Smooth muscle cell of the brain vasculature (primary cell): ENCODE results near the gene PRR18.
A peak's percentile ranks its signal among the peaks of the same experiment; 100 is the strongest.

ENCODE experiments used
- DNase-seq: peaks from one replicate; pipeline ENCODE4 v3.0.0-alpha.2; 2012; ENCODE audit warnings: low read depth, low spot score

PRR18 gene

DNA sequence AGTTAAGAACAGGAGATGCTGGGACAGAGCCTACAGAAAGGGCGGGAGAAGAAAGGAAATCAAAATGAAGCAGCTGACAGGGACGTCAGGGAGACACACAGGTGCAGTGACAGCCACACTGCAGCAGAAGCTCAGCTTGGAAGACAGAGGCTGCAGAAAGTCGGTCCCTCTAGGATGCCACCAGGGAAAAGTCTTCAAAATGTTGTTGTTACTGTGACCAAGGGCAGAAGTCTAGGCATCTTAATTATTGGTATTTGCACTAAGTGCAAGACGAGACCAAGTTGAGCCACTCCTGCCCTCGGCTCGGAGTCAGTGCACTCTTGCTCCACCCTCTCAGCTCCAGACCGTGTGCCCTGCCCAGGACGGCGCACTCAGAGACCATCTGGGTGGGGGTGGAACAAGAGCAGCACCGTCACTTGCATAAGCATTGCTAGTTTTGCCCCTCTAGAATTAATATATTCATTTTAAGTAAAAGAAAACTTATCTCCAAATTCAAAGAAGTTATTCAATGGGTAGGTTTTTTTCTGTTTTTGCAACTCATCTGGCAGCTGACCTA is 2.6 kb downstream of the PRR18 start:
- DNase-seq: no peak

DNA sequence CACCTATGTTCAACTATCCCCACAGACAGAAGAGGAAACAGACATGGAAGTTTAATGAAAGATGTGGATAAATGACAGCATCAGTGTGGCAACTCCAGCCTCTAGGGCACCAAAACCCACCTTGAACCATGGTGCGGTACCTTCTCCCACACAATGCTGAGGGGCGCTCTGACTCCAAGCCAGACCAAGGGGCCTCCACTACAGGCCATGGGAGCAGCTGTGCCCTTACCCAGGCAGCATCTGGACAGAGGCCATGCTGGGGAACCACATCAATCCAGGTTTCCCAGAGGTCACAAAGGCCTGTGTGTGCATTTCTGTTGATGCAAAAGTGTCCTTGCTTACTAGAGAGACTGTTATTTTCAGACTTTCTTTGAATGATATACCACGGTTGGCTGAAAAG is 4.1 kb downstream of the PRR18 start:
- DNase-seq: no peak

DNA sequence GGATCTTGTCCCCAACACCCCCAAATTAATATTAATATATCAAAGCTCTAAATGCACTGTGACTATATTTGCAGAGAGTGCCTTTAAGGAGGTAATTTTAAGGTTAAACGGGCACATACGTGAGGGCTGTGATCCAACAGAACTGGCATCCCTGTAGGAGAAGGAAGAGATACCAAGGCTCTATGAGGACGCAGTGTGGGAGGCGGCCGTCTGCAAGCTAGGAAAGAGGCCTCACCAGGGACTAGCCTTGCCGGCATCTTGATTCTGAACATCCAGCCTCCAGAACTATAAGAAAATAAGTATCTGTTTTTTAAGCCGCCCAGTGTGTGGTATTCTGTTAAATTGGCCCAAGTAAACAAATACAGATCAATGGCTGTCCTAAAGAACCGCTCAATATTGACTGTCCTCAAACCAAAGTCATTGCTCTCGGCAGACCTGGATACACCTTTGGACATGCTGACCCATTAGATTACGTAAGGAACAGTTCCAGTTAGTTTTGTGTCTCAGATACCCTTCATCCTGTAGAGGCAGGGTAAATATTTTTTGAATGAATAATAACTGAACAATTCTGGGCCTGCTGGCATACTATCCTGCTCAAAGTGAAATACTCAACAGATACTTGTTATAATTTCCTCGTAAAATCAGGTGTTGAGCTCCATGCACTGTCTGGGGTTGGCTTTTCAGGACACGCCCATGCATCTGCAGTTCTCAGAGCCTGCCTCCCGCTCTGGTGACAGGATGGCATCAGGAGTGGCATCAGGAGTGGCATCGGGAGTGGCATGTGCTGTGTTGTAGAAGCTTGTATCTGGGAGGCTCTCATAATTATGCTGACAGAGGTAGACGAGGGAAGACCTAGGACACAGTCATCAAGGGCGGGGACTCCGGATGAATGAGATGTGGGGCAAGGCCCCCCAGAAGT is 6.3 kb downstream of the PRR18 start:
- no peak for DNase-seq

DNA sequence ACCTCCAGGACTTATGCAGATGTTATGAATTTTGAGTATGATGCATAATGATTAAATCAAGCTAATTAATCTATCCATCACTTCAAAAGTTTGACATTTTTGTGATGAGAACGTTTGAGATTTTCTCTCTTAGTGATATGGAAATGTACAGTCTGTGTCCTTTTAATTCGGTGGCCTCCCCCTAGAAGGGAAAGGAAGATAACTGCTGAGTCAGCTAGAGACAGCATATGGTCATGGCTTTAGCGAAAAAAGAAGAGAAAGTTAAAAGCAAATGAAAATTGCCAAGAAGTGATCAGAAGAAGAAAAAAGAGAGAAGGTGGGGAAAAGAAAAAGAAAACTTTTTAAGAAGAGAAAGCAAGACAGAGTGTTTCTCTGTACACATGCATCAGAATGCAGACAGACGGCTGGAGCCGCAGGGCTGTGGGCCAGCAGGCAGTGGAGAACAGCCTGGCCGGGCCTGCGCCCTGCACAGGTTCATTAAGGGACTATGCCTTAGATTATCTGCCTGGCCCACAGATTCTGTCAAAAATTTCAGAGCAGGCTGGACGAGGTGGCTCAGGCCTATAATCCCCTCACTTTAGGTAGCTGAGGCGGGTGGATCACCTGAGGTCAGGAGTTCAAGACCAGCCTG is 7.7 kb downstream of the PRR18 start:
- DNase-seq: no peak

- no peak for DNase-seq
Observed at GRCh38 chr6:166297606-166298005, 10.6 kb downstream of the PRR18 start.

DNA sequence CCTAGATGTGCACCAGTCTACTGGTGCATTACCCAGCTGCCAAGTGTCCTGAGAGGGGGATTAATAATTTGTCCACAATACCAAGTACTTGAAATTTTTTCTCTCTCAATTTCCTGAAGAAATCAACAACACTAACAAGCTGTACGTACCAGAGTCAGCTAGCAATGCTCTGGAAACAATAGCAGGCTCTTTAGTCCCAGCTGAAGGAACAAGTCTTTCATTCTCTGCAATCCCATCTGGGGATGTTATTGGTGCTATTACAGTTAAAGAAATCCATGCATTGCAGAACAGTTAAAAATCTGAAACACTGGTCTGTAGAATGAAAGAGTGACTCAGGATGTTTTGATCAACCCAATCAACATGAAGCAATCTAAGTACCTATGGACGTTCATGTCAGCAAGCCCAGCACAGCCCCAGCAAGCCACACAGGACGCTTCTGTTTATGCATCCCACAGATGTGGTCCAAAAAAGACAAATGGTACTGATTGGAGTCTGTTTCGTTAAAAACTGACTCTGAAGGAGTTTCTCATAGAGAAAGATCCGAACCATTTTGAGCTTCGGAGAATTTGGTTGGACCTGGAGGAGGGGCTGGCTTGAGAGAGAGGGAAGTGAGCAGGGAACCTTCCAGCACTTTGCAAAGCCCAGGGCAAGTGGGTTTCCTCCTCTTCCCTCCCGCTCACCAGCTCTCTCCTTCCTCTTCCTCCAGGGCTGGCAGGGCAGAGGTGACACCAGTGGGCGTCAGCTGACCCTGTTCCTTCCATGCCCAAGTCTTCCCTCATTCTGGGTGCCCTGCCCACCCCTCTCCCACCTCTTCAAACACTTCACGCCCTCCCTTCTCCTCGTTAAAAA is 11.9 kb downstream of the PRR18 start:
- DNase-seq: no peak

GRCh38 chr6:166293731-166294584 is 14.2 kb downstream of the PRR18 start:
- no peak for DNase-seq

DNA sequence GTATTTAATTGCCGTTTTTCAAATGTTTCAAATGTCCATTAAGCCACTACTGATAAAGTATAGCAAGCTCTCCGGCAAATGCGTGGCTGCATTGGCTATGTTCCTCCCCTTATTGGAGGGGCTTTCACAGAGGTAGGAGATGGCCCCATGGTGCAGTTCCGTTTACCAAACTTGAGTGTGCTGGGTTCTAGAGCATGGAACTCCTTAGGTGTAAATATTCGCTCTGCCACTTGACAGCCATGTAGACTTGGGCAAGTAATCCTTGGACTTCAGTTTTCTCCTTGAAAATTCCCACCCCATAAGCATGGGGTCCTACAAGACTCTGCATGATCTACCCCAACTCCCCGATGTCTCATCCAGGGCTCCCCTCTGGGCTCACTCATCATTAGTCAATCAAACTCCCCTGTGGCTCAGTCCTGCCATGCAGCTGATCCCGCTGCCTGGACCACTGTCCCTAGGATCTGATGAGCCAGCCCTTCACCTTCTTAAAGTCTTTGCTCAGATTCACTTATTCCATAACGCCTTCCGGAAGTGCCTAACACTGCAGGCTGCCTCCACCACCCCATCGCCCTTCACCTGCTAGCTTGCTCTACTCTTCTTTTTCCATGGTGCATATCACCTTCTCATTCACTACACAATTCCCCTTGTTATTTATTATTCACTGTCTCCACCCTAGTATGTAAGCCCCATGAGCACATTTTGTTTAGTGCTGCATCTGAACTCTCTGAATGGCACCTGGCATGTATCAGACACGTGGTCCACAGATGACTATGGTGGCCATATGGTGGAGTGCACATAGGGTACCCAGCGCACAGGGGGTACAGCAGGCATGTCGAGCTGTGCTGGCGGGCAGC is 18.8 kb downstream of the PRR18 start:
- DNase-seq: no peak

- DNase-seq: no peak
Observed at GRCh38 chr6:166286839-166287271, 21.3 kb downstream of the PRR18 start.

GRCh38 chr6:166285233-166285632 is 23.0 kb downstream of the PRR18 start:
- DNase-seq: no peak

GRCh38 chr6:166284640-166285039 is 23.6 kb downstream of the PRR18 start:
- no peak for DNase-seq

GRCh38 chr6:166282394-166283032 is 25.7 kb downstream of the PRR18 start:
- no peak for DNase-seq

DNA sequence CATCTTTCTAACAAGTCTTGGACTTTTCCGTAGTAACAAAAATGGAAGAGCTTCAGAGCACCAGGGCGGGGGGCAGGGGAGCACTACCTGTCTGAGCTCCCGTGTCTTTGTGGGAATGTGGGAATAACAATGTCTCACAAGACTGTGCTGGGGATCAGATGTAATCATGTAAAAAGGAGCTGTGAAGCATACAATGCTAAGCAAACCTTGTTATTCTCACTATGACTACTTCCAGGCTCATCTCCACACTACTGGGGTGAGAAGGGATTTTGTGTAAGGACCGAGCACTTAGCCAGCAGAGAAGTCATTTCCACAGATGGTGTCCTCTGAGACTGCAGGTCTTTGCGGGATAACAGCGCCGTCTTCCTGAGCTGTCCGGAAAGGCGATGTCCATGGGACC is 27.1 kb downstream of the PRR18 start:
- DNase-seq: no peak

- DNase-seq: no peak
Observed at GRCh38 chr6:166279393-166279679, 28.9 kb downstream of the PRR18 start.

DNA sequence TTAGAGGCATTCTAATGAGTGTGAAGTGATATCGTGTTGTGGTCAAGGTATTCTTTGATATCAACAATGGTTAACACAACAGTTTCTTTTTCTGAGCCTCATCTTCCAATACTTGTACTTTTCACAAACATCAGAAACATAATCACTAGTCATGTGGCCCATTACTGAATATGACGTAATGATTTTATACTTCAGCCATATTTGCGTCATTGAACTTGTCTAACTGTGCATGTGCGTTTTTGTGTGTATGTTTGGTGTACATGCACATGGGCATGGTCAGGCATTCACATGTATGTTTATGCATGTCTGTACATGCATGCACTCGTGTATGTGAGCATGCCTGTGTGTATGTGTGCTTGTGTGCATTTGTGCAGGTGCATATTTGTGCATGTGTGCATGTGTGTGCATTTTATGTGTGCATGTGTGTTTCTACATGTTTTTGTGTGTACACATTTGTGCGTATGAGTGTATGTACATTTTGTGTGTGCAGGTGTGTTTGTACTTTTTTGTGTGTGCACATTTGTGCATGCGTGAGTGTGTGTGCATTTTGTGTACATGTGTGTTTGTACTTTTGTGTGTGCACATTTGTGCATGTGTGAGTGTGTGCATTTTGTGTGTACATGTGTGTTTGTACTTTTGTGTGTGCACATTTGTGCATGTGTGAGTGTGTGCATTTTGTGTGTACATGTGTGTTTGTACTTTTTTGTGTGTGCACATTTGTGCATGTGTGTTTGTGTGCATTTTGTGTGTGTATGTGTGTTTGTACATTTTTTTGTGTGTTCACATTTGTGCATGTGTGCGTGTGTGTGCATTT is 29.4 kb downstream of the PRR18 start:
- no peak for DNase-seq

DNA sequence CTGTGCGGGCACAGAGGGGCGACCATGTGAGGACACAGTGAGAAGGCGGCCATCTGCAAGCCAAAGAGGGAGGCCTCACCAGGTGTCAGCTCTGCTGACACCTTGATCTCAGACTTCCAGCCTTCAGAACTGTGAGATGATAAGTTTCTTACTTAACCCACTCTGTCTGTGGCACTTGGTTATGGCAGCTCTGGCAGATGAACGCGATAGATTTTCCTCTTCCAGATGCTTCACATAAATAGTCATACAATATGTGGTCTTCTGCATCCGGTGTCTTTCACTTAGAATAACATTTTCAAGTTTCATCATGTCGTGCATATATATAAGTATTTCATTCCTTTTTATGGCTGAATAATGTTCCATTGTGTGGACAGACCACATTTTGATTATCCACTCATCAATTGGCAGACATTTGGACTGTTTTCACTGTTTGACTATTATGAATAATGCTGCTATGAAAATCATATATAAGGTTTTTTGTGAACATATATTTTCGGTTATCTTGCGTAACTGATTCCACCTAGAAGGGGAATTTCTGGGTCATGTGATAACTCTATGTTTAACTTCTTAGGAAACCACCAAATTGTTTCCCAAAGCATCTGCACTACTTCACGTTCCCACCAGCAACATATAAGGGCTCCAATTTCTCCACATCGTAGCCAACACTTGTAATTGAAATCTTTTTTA is 30.2 kb downstream of the PRR18 start:
- DNase-seq: no peak

DNA sequence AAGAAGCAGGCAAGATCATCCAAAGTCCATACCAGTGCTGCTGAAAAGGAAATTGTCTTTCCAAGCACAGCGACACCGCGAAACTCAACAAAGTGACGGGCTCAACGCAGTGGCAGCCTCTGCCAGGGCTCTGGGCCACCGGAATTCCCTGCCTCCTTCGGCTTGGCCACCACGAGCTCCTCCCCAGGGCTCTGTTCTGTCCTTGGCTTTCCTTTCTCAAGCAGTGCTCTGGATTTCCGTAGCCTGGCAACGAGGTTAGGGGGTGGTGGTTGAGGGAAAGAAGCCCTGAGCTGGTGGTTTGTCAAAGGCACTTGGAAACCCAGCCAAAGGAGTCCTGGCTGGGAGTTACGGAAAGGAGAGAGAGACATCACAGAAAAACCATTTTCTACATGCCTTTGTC is 31.2 kb downstream of the PRR18 start:
- no peak for DNase-seq

- peak; percentile 1 for DNase-seq
Observed at GRCh38 chr6:166275714-166276166, 32.5 kb downstream of the PRR18 start.
